Tibial nerve (tissue), 4 donors: ENCODE measurements around the gene ABL2. TPM values are rescaled to one million over a fixed set of nuclear protein-coding genes. Genes with fewer than 3 reads are reported as not detected.
"Not testable (repeated sequence)": the region's sequence is repeated elsewhere in the genome, so short reads cannot be mapped to it uniquely, and the experiment has no call there.

Experiments used
- DNase-seq, 2 donors: peaks; one replicate each; pipeline ENCODE4 v3.0.0-alpha.2; 2019; ENCODE audit warnings: low spot score in 2 of 2
- H3K27ac ChIP-seq, 4 donors: fragments of 200-600 bp; sonication (generic) in 3 of 4; one replicate each; pipeline ENCODE4 v1.5.1; 2017 to 2019; ENCODE audit warnings: mild to moderate bottlenecking in 1 of 4
- H3K27me3 ChIP-seq, 2 donors: fragments of 200-600 bp; sonication (generic) in 1 of 2; one replicate each; pipeline versions ENCODE4 v1.5.1 to v1.6.0; 2017 to 2019
- H3K36me3 ChIP-seq, 3 donors: fragments of 200-600 bp; sonication (generic); one replicate each; pipeline ENCODE4 v1.5.1; 2018 to 2019
- H3K4me1 ChIP-seq, 4 donors: fragments of 200-600 bp; sonication (generic) in 3 of 4; one replicate each; pipeline ENCODE4 v1.5.1; 2017 to 2019
- H3K4me3 ChIP-seq, 4 donors: fragments of 200-600 bp; sonication (generic) in 3 of 4; one replicate each; pipeline ENCODE4 v1.5.1; 2017 to 2019; ENCODE audit warnings: mild to moderate bottlenecking in 1 of 4, moderate library complexity in 1 of 4
- H3K9me3 ChIP-seq, 4 donors: fragments of 200-600 bp; sonication (generic) in 3 of 4; one replicate each; pipeline ENCODE4 v1.5.1; 2017 to 2019
- CTCF ChIP-seq, 5 experiments: fragments of 200-600 bp in 3 of 5; fragments of 450-650 bp in 2 of 5; sonication (generic) in 3 of 5; IDR thresholded peaks; one replicate each; pipeline ENCODE4 v1.5.1; 2016 to 2019; ENCODE audit warnings: antibody characterized with exemption in 5 of 5, mild to moderate bottlenecking in 3 of 5, moderate library complexity in 2 of 5
- EP300 ChIP-seq, 2 donors: sonication (generic); formaldehyde crosslinking; IDR thresholded peaks; one replicate each; pipeline ENCODE4 v1.6.1; 2017; ENCODE audit warnings: antibody characterized with exemption in 2 of 2, mild to moderate bottlenecking in 1 of 2
- POLR2A ChIP-seq, 2 donors: fragments of 450-650 bp; IDR thresholded peaks; one replicate each; pipeline ENCODE4 v1.6.1; 2017; ENCODE audit warnings: antibody characterized with exemption in 2 of 2, mild to moderate bottlenecking in 2 of 2, moderate library complexity in 2 of 2
- WGBS, 2 donors: methylation state at CpG; one replicate each; pipeline ENCODE4 v1.1.5; 2018; 5-methylcytosine and 5-hydroxymethylcytosine counted together
- total RNA-seq, 4 donors: library from RNA; depleted of rRNA; stranded (reverse); fragments of >200 nt; gene quantifications; one replicate each; pipeline ENCODE4 v1.1.0, GENCODE V29; 2016

The ABL2 gene
- 10 to 100 TPM; 22.0 to 43.5 (median 27.0) TPM for total RNA-seq

- no peak for TF ChIP-seq CTCF (IDR thresholded peaks at IDR 0.05)
- TF ChIP-seq EP300 (IDR thresholded peaks at IDR 0.05): no peak
- no peak for TF ChIP-seq POLR2A (IDR thresholded peaks at IDR 0.05)
- Histone ChIP-seq H3K36me3 (peaks cover 0 to 3% (median 0%) of the 10 kb centered on the region in 3 donors), H3K4me1 (peaks cover 0 to 37% (median 20%) of the 10 kb centered on the region in 4 donors), H3K27me3 (no peaks in the 10 kb centered on the region), H3K9me3 (no peaks in the 10 kb centered on the region), H3K27ac (peak within 1 kb of the TSS; percentile 74 to 96 (median 92)), H3K4me3 (peak within 1 kb of the TSS; percentile 75 to 100 (median 96))
- DNase-seq: peak in 1 of 2 donors; percentile 17
- WGBS, 2 donors: 0 to 1% methylated on average over 30 to 51 of the region's 94 CpGs
Observed at GRCh38 chr1:179229214-179230140, at the start of gene ABL2. TSS of gene ABL2 (minus strand) at chr1:179229677. CDS start at chr1:179229397, 280 bp downstream.

- WGBS, 2 donors: 93 to 96% methylated on average over 5 of the region's 5 CpGs
- peaks cover 0 to 13% (median 0%) of the 10 kb centered on the region in 4 donors for H3K9me3 ChIP-seq
- DNase-seq: no peak
- no peaks in the 10 kb centered on the region for H3K4me1 ChIP-seq
- TF ChIP-seq POLR2A (IDR thresholded peaks at IDR 0.05): no peak
- TF ChIP-seq EP300 (IDR thresholded peaks at IDR 0.05): no peak
- TF ChIP-seq CTCF (IDR thresholded peaks at IDR 0.05): no peak
- H3K27me3 ChIP-seq: no peaks in the 10 kb centered on the region
- H3K4me3 ChIP-seq: no peak overlapping the region
- no peak overlapping the region for H3K27ac ChIP-seq
- H3K36me3 ChIP-seq: no peaks in the 10 kb centered on the region
Observed at GRCh38 chr1:179278920-179279319, 49.4 kb upstream of the ABL2 start.

GRCh38 chr1:179274424-179274823, 44.9 kb upstream of the ABL2 start:
- not testable (repeated sequence) for H3K36me3 ChIP-seq, H3K27me3 ChIP-seq, H3K4me3 ChIP-seq, DNase-seq, H3K4me1 ChIP-seq, H3K9me3 ChIP-seq, H3K27ac ChIP-seq
- 83% methylated on average over 5 of the region's 5 CpGs for WGBS, 2 donors

- TF ChIP-seq POLR2A (IDR thresholded peaks at IDR 0.05) (no peak), CTCF (IDR thresholded peaks at IDR 0.05) (no peak), EP300 (IDR thresholded peaks at IDR 0.05) (no peak)
- Histone ChIP-seq H3K4me3 (no peak overlapping the region), H3K9me3 (no peaks in the 10 kb centered on the region), H3K36me3 (no peaks in the 10 kb centered on the region), H3K4me1 (no peaks in the 10 kb centered on the region), H3K27ac (no peak overlapping the region), H3K27me3 (no peaks in the 10 kb centered on the region)
- no peak for DNase-seq
Observed at GRCh38 chr1:179269071-179269470, 39.6 kb upstream of the ABL2 start.

- Histone ChIP-seq H3K9me3 (no peaks in the 10 kb centered on the region), H3K36me3 (no peaks in the 10 kb centered on the region), H3K27ac (no peak overlapping the region), H3K4me3 (no peak overlapping the region), H3K4me1 (no peaks in the 10 kb centered on the region), H3K27me3 (no peaks in the 10 kb centered on the region)
- WGBS, 2 donors: 66 to 71% methylated on average over 3 of the region's 3 CpGs
- no peak for DNase-seq
- TF ChIP-seq CTCF (IDR thresholded peaks at IDR 0.05): no peak
- no peak for TF ChIP-seq EP300 (IDR thresholded peaks at IDR 0.05)
- no peak for TF ChIP-seq POLR2A (IDR thresholded peaks at IDR 0.05)
Observed at GRCh38 chr1:179264507-179264906, 35.0 kb upstream of the ABL2 start.
